H9 (cell line): ENCODE results near the gene PCSK2. TPM values are rescaled to one million over a fixed set of nuclear protein-coding genes. Genes with fewer than 3 reads are reported as not detected.

ENCODE experiments used
- DNase-seq: peaks from one replicate; pipeline ENCODE4 v3.0.0-alpha.2; 2017
- H2AFZ ChIP-seq: one replicate; pipeline ENCODE4 v1.6.1; 2013; ENCODE audit warnings: mild to moderate bottlenecking, low read length, control low read depth, moderate library complexity
- H2AK5ac ChIP-seq: 2 replicates; pipeline ENCODE4 v1.6.1; 2013; ENCODE audit warnings: low read length, control low read depth, mixed read lengths; ENCODE audit not compliant: insufficient read length
- H2BK120ac ChIP-seq: one replicate; pipeline ENCODE4 v1.6.1; 2013; ENCODE audit warnings: low read depth, mild to moderate bottlenecking, low read length, control low read depth, inconsistent platforms; ENCODE audit not compliant: poor library complexity, severe bottlenecking
- H2BK12ac ChIP-seq: 2 replicates; pipeline ENCODE4 v1.6.1; 2013; ENCODE audit warnings: low read length, control low read depth, mixed read lengths, low read depth; ENCODE audit not compliant: insufficient read length
- H2BK15ac ChIP-seq: 2 replicates; pipeline ENCODE4 v1.6.1; 2013; ENCODE audit warnings: low read depth, low read length, control low read depth
- H2BK20ac ChIP-seq: one replicate; pipeline ENCODE4 v1.6.1; 2013; ENCODE audit warnings: low read depth, mild to moderate bottlenecking, low read length, control low read depth, inconsistent platforms; ENCODE audit not compliant: poor library complexity, severe bottlenecking
- H2BK5ac ChIP-seq: 2 replicates; pipeline ENCODE4 v1.6.1; 2013; ENCODE audit warnings: low read length, control low read depth, mixed read lengths; ENCODE audit not compliant: insufficient read length
- H3K14ac ChIP-seq: 2 replicates; pipeline ENCODE4 v1.6.1; 2013; ENCODE audit warnings: low read length, control low read depth; ENCODE audit not compliant: insufficient read depth
- H3K18ac ChIP-seq: 2 replicates; pipeline ENCODE4 v1.6.1; 2013; ENCODE audit warnings: low read depth, mild to moderate bottlenecking, mixed read lengths, low read length, control low read depth; ENCODE audit not compliant: insufficient read length
- H3K23ac ChIP-seq: 2 replicates; pipeline ENCODE4 v1.6.1; 2013; ENCODE audit warnings: low read length, control low read depth, mixed read lengths, low read depth; ENCODE audit not compliant: insufficient read length
- H3K23me2 ChIP-seq: 2 replicates; pipeline ENCODE4 v1.6.1; 2013; ENCODE audit warnings: low read depth, mild to moderate bottlenecking, mixed read lengths, low read length, control low read depth; ENCODE audit not compliant: insufficient read length, poor library complexity, severe bottlenecking
- H3K27ac ChIP-seq: 2 replicates; pipeline ENCODE4 v1.5.1; 2013; ENCODE audit warnings: low read length, control low read depth, mixed read lengths, low read depth; ENCODE audit not compliant: insufficient read length
- H3K27me3 ChIP-seq: 2 replicates; pipeline ENCODE4 v1.6.1; 2013; ENCODE audit warnings: low read length, control low read depth, inconsistent platforms; ENCODE audit not compliant: insufficient read depth
- H3K4ac ChIP-seq: 2 replicates; pipeline ENCODE4 v1.6.1; 2013; ENCODE audit warnings: low read depth, mild to moderate bottlenecking, control low read depth, inconsistent platforms, low read length, moderate library complexity
- H3K4me1 ChIP-seq: 2 replicates; pipeline ENCODE4 v1.6.1; 2013; ENCODE audit warnings: low read length, control low read depth, inconsistent platforms; ENCODE audit not compliant: insufficient read depth
- H3K4me2 ChIP-seq: 2 replicates; pipeline ENCODE4 v1.6.1; 2013; ENCODE audit warnings: low read length, control low read depth, mixed read lengths; ENCODE audit not compliant: insufficient read length, insufficient read depth
- H3K56ac ChIP-seq: 2 replicates; pipeline ENCODE4 v1.6.1; 2013; ENCODE audit warnings: low read depth, mild to moderate bottlenecking, mixed read lengths, low read length, control low read depth; ENCODE audit not compliant: insufficient read length
- H3K79me1 ChIP-seq: 2 replicates; pipeline ENCODE4 v1.6.1; 2013; ENCODE audit warnings: low read depth, mild to moderate bottlenecking, moderate library complexity, low read length, control low read depth, inconsistent platforms; ENCODE audit not compliant: insufficient read depth, poor library complexity, severe bottlenecking
- H3K79me2 ChIP-seq: 2 replicates; pipeline ENCODE4 v1.6.1; 2013; ENCODE audit warnings: low read length, control low read depth, inconsistent platforms; ENCODE audit not compliant: insufficient read depth
- H3K9ac ChIP-seq: 2 replicates; pipeline ENCODE4 v1.6.1; 2013; ENCODE audit warnings: low read length, control low read depth, mixed read lengths; ENCODE audit not compliant: insufficient read length; ENCODE audit errors: extremely low read depth
- H3K9me3 ChIP-seq: one replicate; pipeline ENCODE4 v1.6.1; 2013; ENCODE audit warnings: low read depth, low read length, inconsistent platforms; ENCODE audit not compliant: control insufficient read depth
- H3T11ph ChIP-seq: one replicate; pipeline ENCODE4 v1.6.1; 2013; ENCODE audit warnings: mild to moderate bottlenecking, low read length, control low read depth, inconsistent platforms
- H4K20me1 ChIP-seq: one replicate; pipeline ENCODE4 v1.6.1; 2013; ENCODE audit not compliant: control insufficient read depth, insufficient read length, insufficient read depth
- H4K5ac ChIP-seq: 2 replicates; pipeline ENCODE4 v1.6.1; 2013; ENCODE audit warnings: low read depth, mild to moderate bottlenecking, mixed read lengths, low read length, control low read depth; ENCODE audit not compliant: insufficient read length
- H4K8ac ChIP-seq: replicated peaks from 2 replicates; pipeline ENCODE4 v1.6.1; 2013; ENCODE audit warnings: low read length, control low read depth, mixed read lengths, low read depth; ENCODE audit not compliant: insufficient read length
- H4K91ac ChIP-seq: 2 replicates; pipeline ENCODE4 v1.6.1; 2013; ENCODE audit warnings: low read depth, mild to moderate bottlenecking, moderate library complexity, mixed read lengths, low read length, control low read depth; ENCODE audit not compliant: insufficient read length
- H3K27ac Mint-ChIP-seq, 3 experiments: 2 replicates in 2 of 3; 3 replicates in 1 of 3; pipeline ENCODE4 v1.8.0; 2020 to 2021; ENCODE audit warnings: mixed read lengths in 3 of 3, mild to moderate bottlenecking in 1 of 3, moderate library complexity in 1 of 3
- H3K27me3 Mint-ChIP-seq: 2 replicates; pipeline ENCODE4 v1.8.0; 2021; ENCODE audit warnings: low read depth, mild to moderate bottlenecking, moderate library complexity, mixed read lengths
- H3K36me3 Mint-ChIP-seq, 3 experiments: 2 replicates in 2 of 3; 3 replicates in 1 of 3; pipeline ENCODE4 v1.8.0; 2020 to 2021; ENCODE audit warnings: low read depth in 3 of 3, mixed read lengths in 3 of 3; ENCODE audit not compliant: insufficient read depth in 1 of 3
- H3K4me1 Mint-ChIP-seq, 2 experiments: 2 replicates each; pipeline ENCODE4 v1.8.0; 2020; ENCODE audit warnings: mixed read lengths in 2 of 2
- H3K4me3 Mint-ChIP-seq, 2 experiments: 2 replicates in 1 of 2; 3 replicates in 1 of 2; pipeline ENCODE4 v1.8.0; 2020 to 2021; ENCODE audit warnings: mild to moderate bottlenecking in 2 of 2, mixed read lengths in 2 of 2, moderate library complexity in 1 of 2
- H3K9me3 Mint-ChIP-seq, 2 experiments: 2 replicates in 1 of 2; 3 replicates in 1 of 2; pipeline ENCODE4 v1.8.0; 2020; ENCODE audit warnings: mild to moderate bottlenecking in 2 of 2, mixed read lengths in 2 of 2, moderate library complexity in 1 of 2
- WGBS: extraction: QIAGEN DNeasy Blood & Tissue Kit; methylation state at CpG from one replicate; pipeline ENCODE4 v1.1.7; 2013; ENCODE audit warnings: missing lambda C conversion rate, low lambda C conversion rate, mixed read lengths; ENCODE audit not compliant: insufficient read length; ENCODE audit errors: extremely low coverage; 5-methylcytosine and 5-hydroxymethylcytosine counted together
- total RNA-seq: library from RNA; stranded (reverse); gene quantifications from 2 replicates; pipeline ENCODE4 v1.2.1, GENCODE V29; 2021
- TF ChIP-seq, protein P1 (sequence below): fragments of 200-600 bp; sonication (generic); conservative IDR thresholded peaks from 3 replicates; pipeline ENCODE4 v1.8.0; 2021; ENCODE audit warnings: antibody characterized with exemption, mild to moderate bottlenecking

PCSK2 gene
- total RNA-seq, 1 experiment from 2014 or later = 2.8 TPM

DNA sequence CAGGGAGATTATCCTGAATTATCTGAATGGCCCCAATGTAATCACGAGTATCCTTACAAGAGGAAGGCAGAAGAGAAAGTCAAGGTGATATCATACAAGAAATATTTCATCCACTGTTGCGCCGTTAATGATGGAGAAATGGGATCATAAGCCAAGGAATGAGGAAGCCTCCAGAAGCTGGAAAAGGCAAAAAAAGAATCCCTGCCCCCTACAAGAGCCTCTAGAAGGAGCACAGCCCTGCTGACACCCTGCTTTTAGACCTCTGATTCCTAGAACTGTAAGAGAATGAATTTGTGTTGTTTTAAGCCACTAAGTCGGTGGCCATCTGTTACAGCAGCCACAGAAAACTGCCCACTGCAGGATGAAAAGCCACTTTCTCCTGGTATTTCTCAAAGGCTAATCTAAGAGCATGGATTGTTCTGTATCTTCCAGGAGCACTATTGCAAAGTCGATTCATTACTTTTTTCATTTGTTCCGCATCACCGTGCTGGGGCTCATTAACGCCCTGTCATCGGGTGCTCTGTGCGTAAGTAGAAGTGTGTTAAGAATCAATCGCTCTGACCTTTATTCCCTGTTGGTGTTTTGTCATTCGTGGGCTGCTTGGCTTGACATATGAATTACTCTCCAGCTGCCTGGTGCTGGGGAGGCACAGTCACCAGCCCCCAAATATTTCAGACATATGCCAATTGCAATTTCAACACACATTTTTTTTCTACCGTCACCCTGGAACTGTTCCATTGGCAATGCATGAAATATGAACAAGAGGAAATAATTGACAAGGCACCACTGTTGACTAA, 117.0 kb downstream of the PCSK2 start:
- Mint-ChIP-seq H3K27ac (no peak overlapping the region), H3K9me3 (no peaks in the 10 kb centered on the region; a peak in 1 of 5 replicates), H3K27me3 (no peaks in the 10 kb centered on the region), H3K4me3 (no peak overlapping the region), H3K36me3 (no peaks in the 10 kb centered on the region; a peak in 2 of 7 replicates), H3K4me1 (peaks cover 14 to 17% of the 10 kb centered on the region in 2 experiments)
- Histone ChIP-seq H3K14ac (no peak overlapping the region), H3K56ac (no peak overlapping the region), H4K91ac (no peak overlapping the region), H3K23me2 (no peaks in the 10 kb centered on the region), H3K79me1 (no peaks in the 10 kb centered on the region), H3K4me2 (no peak overlapping the region), H3K9ac (no peak overlapping the region), H3K4me1 (peaks cover 4% of the 10 kb centered on the region; the same call in 1 of the 2 replicates), H3K9me3 (no peaks in the 10 kb centered on the region), H4K5ac (no peak overlapping the region), H3K23ac (no peak overlapping the region), H2BK5ac (no peak overlapping the region), H3K18ac (no peak overlapping the region), H3K4ac (no peak overlapping the region), H2BK15ac (no peak overlapping the region), H3K79me2 (no peaks in the 10 kb centered on the region), H4K20me1 (no peaks in the 10 kb centered on the region), H3K27me3 (no peaks in the 10 kb centered on the region), H2BK12ac (no peak overlapping the region), H3T11ph (no peak overlapping the region), H4K8ac (no peak overlapping the region), H3K27ac (no peak overlapping the region), H2BK120ac (no peak overlapping the region), H2AFZ (no peak overlapping the region), H2BK20ac (no peak overlapping the region), H2AK5ac (no peak overlapping the region)
- no peak for DNase-seq
- TF ChIP-seq, protein P1, sequence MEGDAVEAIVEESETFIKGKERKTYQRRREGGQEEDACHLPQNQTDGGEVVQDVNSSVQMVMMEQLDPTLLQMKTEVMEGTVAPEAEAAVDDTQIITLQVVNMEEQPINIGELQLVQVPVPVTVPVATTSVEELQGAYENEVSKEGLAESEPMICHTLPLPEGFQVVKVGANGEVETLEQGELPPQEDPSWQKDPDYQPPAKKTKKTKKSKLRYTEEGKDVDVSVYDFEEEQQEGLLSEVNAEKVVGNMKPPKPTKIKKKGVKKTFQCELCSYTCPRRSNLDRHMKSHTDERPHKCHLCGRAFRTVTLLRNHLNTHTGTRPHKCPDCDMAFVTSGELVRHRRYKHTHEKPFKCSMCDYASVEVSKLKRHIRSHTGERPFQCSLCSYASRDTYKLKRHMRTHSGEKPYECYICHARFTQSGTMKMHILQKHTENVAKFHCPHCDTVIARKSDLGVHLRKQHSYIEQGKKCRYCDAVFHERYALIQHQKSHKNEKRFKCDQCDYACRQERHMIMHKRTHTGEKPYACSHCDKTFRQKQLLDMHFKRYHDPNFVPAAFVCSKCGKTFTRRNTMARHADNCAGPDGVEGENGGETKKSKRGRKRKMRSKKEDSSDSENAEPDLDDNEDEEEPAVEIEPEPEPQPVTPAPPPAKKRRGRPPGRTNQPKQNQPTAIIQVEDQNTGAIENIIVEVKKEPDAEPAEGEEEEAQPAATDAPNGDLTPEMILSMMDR = no peak
- WGBS = no CpG with 5 or more reads among the region's 13 CpGs
